BLaER1 (cell line): ENCODE measurements around the gene ASAH2.

Experiments used
- H3K27ac ChIP-seq: shearing (Covaris generic); formaldehyde crosslinking; 2 replicates; pipeline ENCODE4 v1.8.1; 2022
- H3K27me3 ChIP-seq: shearing (Covaris generic); formaldehyde crosslinking; 2 replicates; pipeline ENCODE4 v1.8.1; 2022
- H3K36me3 ChIP-seq: shearing (Covaris generic); formaldehyde crosslinking; 2 replicates; pipeline ENCODE4 v1.8.1; 2022
- H3K4me1 ChIP-seq: shearing (Covaris generic); formaldehyde crosslinking; 2 replicates; pipeline ENCODE4 v1.8.1; 2022
- H3K4me2 ChIP-seq: shearing (Covaris generic); formaldehyde crosslinking; 2 replicates; pipeline ENCODE4 v1.8.1; 2022
- H3K4me3 ChIP-seq: shearing (Covaris generic); formaldehyde crosslinking; 2 replicates; pipeline ENCODE4 v1.8.1; 2022
- H3K9ac ChIP-seq: shearing (Covaris generic); formaldehyde crosslinking; 2 replicates; pipeline ENCODE4 v1.8.1; 2022
- H3K9me3 ChIP-seq: shearing (Covaris generic); formaldehyde crosslinking; 2 replicates; pipeline ENCODE4 v1.8.1; 2022
- H4K20me1 ChIP-seq: shearing (Covaris generic); formaldehyde crosslinking; 2 replicates; pipeline ENCODE4 v1.8.1; 2022
- Cebpa-rat ChIP-seq: shearing (Covaris generic); IDR thresholded peaks from 2 replicates; pipeline ENCODE4 v1.8.1; 2022

Gene ASAH2

GRCh38 chr10:50216418-50216817 is 34.9 kb downstream of the ASAH2 start:
- no peak overlapping the region for H3K9ac ChIP-seq
- H3K9me3 ChIP-seq: no peaks in the 10 kb centered on the region
- no peaks in the 10 kb centered on the region for H4K20me1 ChIP-seq
- H3K4me2 ChIP-seq: peak overlapping the region; percentile 41; the same call in 1 of the 2 replicates
- peaks cover 12% of the 10 kb centered on the region for H3K4me1 ChIP-seq
- no peak for TF ChIP-seq Cebpa-rat
- no peak overlapping the region for H3K27ac ChIP-seq
- no peaks in the 10 kb centered on the region for H3K27me3 ChIP-seq
- no peak overlapping the region for H3K4me3 ChIP-seq
- no peaks in the 10 kb centered on the region for H3K36me3 ChIP-seq

DNA sequence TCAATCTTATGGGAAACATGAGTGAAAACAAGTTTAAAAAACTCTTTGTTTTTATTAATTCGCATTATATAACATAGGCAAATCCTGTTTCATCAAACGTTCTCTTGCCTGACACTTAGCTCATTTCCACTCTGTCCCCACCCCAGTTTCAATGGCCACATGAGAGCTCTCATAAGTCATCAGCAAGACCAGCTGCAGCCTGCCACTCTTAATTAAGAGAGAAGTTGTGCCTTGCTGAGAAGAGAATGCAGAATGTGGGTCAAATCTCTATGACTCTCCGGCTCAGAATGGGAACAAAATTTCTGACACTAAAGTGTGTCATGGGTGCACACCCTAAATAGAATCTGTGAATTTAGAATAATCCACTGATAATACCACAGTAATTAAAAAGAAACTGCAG is 39.6 kb downstream of the ASAH2 start:
- H3K9ac ChIP-seq: no peak overlapping the region
- TF ChIP-seq Cebpa-rat: no peak

GRCh38 chr10:50210876-50211275 is 40.4 kb downstream of the ASAH2 start:
- no peak overlapping the region for H3K9ac ChIP-seq
- no peaks in the 10 kb centered on the region for H3K4me1 ChIP-seq
- no peaks in the 10 kb centered on the region for H3K36me3 ChIP-seq
- H3K27ac ChIP-seq: no peak overlapping the region
- no peak overlapping the region for H3K4me3 ChIP-seq
- H3K27me3 ChIP-seq: no peaks in the 10 kb centered on the region
- no peaks in the 10 kb centered on the region for H3K9me3 ChIP-seq
- TF ChIP-seq Cebpa-rat: no peak
- no peak overlapping the region for H3K4me2 ChIP-seq
- H4K20me1 ChIP-seq: no peaks in the 10 kb centered on the region

More for the DNA sequence above, 39.6 kb downstream of the ASAH2 start:
- no peaks in the 10 kb centered on the region for H3K9me3 ChIP-seq
- H3K36me3 ChIP-seq: no peaks in the 10 kb centered on the region
- peaks cover 4% of the 10 kb centered on the region for H3K4me1 ChIP-seq
- no peak overlapping the region for H3K4me3 ChIP-seq
- H3K27ac ChIP-seq: no peak overlapping the region
- no peaks in the 10 kb centered on the region for H3K27me3 ChIP-seq
- no peak overlapping the region for H3K4me2 ChIP-seq
- no peaks in the 10 kb centered on the region for H4K20me1 ChIP-seq
